ENCODE data around the gene CHCHD4.
"Not testable (repeated sequence)": the region's sequence is repeated elsewhere in the genome, so short reads cannot be mapped to it uniquely, and the experiment has no call there.

- TF ChIP-seq REST (IDR thresholded peaks at IDR 0.05; ENCODE audit: low read depth, low read length); IRF3 (IDR thresholded peaks at IDR 0.05); RAD21 (IDR thresholded peaks at IDR 0.05; ENCODE audit: insufficient read depth, low read depth, low read length); BRCA1 (IDR thresholded peaks at IDR 0.05; ENCODE audit: low read depth, low read length); RBBP5 (conservative IDR thresholded peaks at IDR 0.05); CTCF (IDR thresholded peaks at IDR 0.05 in 2 of 3, conservative IDR thresholded peaks at IDR 0.05 in 1 of 3; ENCODE audit: control insufficient read depth in 2 of 3, extremely low read depth in 1 of 3, insufficient read depth in 1 of 3, low read depth in 3 of 3, low read length in 3 of 3); ZNF217 (IDR thresholded peaks at IDR 0.05): not testable (repeated sequence)
Measured at GRCh38 chr3:14087461-14087860, 37.2 kb downstream of the CHCHD4 start.

All from GM12878 (cell line).